Measurements from ENCODE around the gene KMT2C. TPM values are rescaled to one million over a fixed set of nuclear protein-coding genes. Genes with fewer than 3 reads are reported as not detected.

The KMT2C gene
- total RNA-seq, 3 donors from 2014 or later, result 73.6 to 112 (median 85.5) TPM

GRCh38 chr7:152330827-152331226 is 105.0 kb downstream of the KMT2C start:
- no peaks in the 10 kb centered on the region for H3K36me3 ChIP-seq
- no peak overlapping the region for H3K4me3 ChIP-seq
- intact Hi-C loops (cut with DNase I; ENCODE audit: low total_unique reads), result no loop called here
- no peak for DNase-seq (ENCODE audit: low spot score in 2 of 2)
- TF ChIP-seq POLR2AphosphoS5 (IDR thresholded peaks at IDR 0.05), result no peak
- TF ChIP-seq, protein P1, sequence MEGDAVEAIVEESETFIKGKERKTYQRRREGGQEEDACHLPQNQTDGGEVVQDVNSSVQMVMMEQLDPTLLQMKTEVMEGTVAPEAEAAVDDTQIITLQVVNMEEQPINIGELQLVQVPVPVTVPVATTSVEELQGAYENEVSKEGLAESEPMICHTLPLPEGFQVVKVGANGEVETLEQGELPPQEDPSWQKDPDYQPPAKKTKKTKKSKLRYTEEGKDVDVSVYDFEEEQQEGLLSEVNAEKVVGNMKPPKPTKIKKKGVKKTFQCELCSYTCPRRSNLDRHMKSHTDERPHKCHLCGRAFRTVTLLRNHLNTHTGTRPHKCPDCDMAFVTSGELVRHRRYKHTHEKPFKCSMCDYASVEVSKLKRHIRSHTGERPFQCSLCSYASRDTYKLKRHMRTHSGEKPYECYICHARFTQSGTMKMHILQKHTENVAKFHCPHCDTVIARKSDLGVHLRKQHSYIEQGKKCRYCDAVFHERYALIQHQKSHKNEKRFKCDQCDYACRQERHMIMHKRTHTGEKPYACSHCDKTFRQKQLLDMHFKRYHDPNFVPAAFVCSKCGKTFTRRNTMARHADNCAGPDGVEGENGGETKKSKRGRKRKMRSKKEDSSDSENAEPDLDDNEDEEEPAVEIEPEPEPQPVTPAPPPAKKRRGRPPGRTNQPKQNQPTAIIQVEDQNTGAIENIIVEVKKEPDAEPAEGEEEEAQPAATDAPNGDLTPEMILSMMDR (IDR thresholded peaks at IDR 0.05), result no peak
- TF ChIP-seq POLR2A (IDR thresholded peaks at IDR 0.05), result no peak
- H3K27me3 ChIP-seq, result no peaks in the 10 kb centered on the region
- no peaks in the 10 kb centered on the region for H3K9me3 ChIP-seq
- no peaks in the 10 kb centered on the region for H3K4me1 ChIP-seq
- no peak overlapping the region for H3K27ac ChIP-seq

- Histone ChIP-seq H3K4me1 (no peaks in the 10 kb centered on the region), H3K36me3 (no peaks in the 10 kb centered on the region), H3K4me3 (no peak overlapping the region), H3K27me3 (no peaks in the 10 kb centered on the region), H3K9me3 (no peaks in the 10 kb centered on the region), H3K27ac (no peak overlapping the region)
- no peak for TF ChIP-seq POLR2AphosphoS5 (IDR thresholded peaks at IDR 0.05)
- TF ChIP-seq, protein P1 (IDR thresholded peaks at IDR 0.05), result no peak
- no peak for TF ChIP-seq POLR2A (IDR thresholded peaks at IDR 0.05)
- no peak for DNase-seq (ENCODE audit: low spot score in 2 of 2)
- intact Hi-C loops (cut with DNase I; ENCODE audit: low total_unique reads), result no loop called here
These were observed 106.3 kb downstream of the KMT2C start for GRCh38 chr7:152329469-152329868.

GRCh38 chr7:152328234-152328633 is 107.6 kb downstream of the KMT2C start:
- H3K4me3 ChIP-seq, result no peak overlapping the region
- no peaks in the 10 kb centered on the region for H3K27me3 ChIP-seq
- H3K36me3 ChIP-seq, result no peaks in the 10 kb centered on the region
- H3K4me1 ChIP-seq, result no peaks in the 10 kb centered on the region
- DNase-seq (ENCODE audit: low spot score in 2 of 2), result no peak
- H3K27ac ChIP-seq, result no peak overlapping the region
- intact Hi-C loops (cut with DNase I; ENCODE audit: low total_unique reads), result no loop called here
- H3K9me3 ChIP-seq, result no peaks in the 10 kb centered on the region
- TF ChIP-seq POLR2AphosphoS5 (IDR thresholded peaks at IDR 0.05), result no peak
- no peak for TF ChIP-seq POLR2A (IDR thresholded peaks at IDR 0.05)
- TF ChIP-seq, protein P1 (IDR thresholded peaks at IDR 0.05), result no peak

- Histone ChIP-seq H3K9me3 (no peaks in the 10 kb centered on the region), H3K4me1 (no peaks in the 10 kb centered on the region), H3K4me3 (no peak overlapping the region), H3K27ac (no peak overlapping the region), H3K27me3 (no peaks in the 10 kb centered on the region), H3K36me3 (no peaks in the 10 kb centered on the region)
- intact Hi-C loops (cut with DNase I; ENCODE audit: low total_unique reads), result no loop called here
- no peak for DNase-seq (ENCODE audit: low spot score in 2 of 2)
- TF ChIP-seq, protein P1 (IDR thresholded peaks at IDR 0.05), result no peak
- no peak for TF ChIP-seq POLR2AphosphoS5 (IDR thresholded peaks at IDR 0.05)
- no peak for TF ChIP-seq POLR2A (IDR thresholded peaks at IDR 0.05)
These were observed 120.0 kb downstream of the KMT2C start for GRCh38 chr7:152315845-152316244.

DNA sequence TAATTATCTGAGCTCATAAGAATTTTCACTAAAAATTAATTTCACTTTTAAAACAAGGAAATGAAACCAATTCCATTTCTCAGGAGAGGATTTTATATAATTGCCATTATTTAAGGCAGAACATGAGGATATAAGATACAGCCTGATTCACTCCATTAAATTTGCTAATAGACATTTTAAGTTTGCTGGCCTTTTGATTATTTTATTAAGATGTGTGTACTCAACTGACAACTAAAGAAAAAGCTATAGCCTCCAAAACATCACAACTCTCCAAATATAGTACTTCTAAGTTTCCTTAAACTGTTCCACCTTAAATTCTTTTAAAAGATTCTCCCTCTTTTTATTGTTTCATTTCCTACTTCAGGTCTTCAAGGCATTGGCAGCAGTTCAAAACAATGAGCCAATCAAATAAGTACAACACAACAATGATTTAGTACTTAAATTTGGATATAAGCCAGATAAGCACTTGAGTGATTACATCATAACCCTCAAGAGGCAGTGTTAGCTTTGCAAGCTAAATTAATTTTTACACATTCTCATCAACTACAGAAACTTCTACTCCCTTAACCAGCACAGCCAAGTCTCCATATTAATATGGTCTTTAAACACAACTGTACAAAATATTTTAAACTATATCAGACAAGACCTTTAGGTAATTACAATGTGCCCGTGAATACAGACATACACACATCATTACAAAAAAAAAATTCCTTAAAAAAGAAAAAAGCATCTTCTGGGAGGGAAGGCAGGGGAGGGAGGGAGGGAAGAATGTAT is 121.8 kb downstream of the KMT2C start:
- H3K27me3 ChIP-seq, result no peaks in the 10 kb centered on the region
- H3K9me3 ChIP-seq, result no peaks in the 10 kb centered on the region
- H3K4me3 ChIP-seq, result no peak overlapping the region
- intact Hi-C loops (cut with DNase I; ENCODE audit: low total_unique reads), result no loop called here
- peak overlapping the region in 1 of 2 donors; percentile 31 for H3K27ac ChIP-seq
- no peak for TF ChIP-seq POLR2A (IDR thresholded peaks at IDR 0.05)
- TF ChIP-seq POLR2AphosphoS5 (IDR thresholded peaks at IDR 0.05), result no peak
- TF ChIP-seq, protein P1 (IDR thresholded peaks at IDR 0.05), result no peak
- DNase-seq (ENCODE audit: low spot score in 2 of 2), result no peak
- H3K4me1 ChIP-seq, result no peaks in the 10 kb centered on the region
- no peaks in the 10 kb centered on the region for H3K36me3 ChIP-seq
